ENCODE data around the gene RFNG. TPM values are rescaled to one million over a fixed set of nuclear protein-coding genes. Genes with fewer than 3 reads are reported as not detected.

The RFNG gene
- total and polyA plus RNA-seq, 2 of the 13 experiments (the other 11 are each of a cell fraction or from before 2014, with no cell fraction given): 61.4 to 64.0 TPM

DNA sequence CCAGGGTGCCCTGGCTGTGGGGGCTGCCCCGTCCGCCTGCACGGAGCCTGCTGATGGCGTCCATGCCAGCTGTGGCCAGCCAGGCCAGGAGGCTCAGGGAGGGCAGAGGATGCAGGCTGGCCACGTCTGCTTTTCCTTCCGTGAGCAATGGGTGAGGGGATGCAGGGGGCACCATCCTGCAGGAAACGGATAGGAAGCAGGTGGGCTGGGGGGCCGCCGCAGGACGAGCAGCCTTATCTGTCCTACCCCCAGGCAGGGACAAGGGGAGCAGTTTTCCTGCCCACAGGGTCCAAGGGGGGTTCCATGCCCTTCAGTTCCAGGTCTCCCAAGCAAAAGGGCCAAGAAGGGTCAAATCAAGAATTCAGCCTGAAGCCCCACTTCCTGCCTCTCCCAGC lies 7.2 kb upstream of the RFNG start (continued):
- TF ChIP-seq ZNF607 (CRISPR knock-in tag; IDR thresholded peaks at IDR 0.05; ENCODE audit: borderline replicate concordance) (no peak), POLR2AphosphoS5 (IDR thresholded peaks at IDR 0.05; ENCODE audit: low read depth, low read length) (peak; percentile 36; the same call in 1 of the 2 replicates), SP140L (CRISPR knock-in tag; IDR thresholded peaks at IDR 0.05; ENCODE audit: borderline replicate concordance) (no peak), ZNF652 (CRISPR knock-in tag; IDR thresholded peaks at IDR 0.05; ENCODE audit: borderline replicate concordance, low read depth) (no peak), ZNF558 (CRISPR knock-in tag; IDR thresholded peaks at IDR 0.05; ENCODE audit: borderline replicate concordance) (0 out of 2 replicates have a peak, but pooled peaks have one; percentile 56), FLYWCH1 (CRISPR knock-in tag; IDR thresholded peaks at IDR 0.05) (no peak), NR2F6 (IDR thresholded peaks at IDR 0.05) (no peak), NR2F6 (CRISPR knock-in tag; IDR thresholded peaks at IDR 0.05) (no peak), ZNF234 (CRISPR knock-in tag; conservative IDR thresholded peaks at IDR 0.05) (no peak), ZNF260 (CRISPR knock-in tag; IDR thresholded peaks at IDR 0.05; ENCODE audit: borderline replicate concordance, low read depth) (no peak), ZNF792 (CRISPR knock-in tag; IDR thresholded peaks at IDR 0.05) (no peak), ATF7 (IDR thresholded peaks at IDR 0.05) (no peak), ATF7 (CRISPR knock-in tag; IDR thresholded peaks at IDR 0.05) (no peak), ZNF878 (CRISPR knock-in tag; IDR thresholded peaks at IDR 0.05) (no peak), AHR (CRISPR knock-in tag; IDR thresholded peaks at IDR 0.05) (no peak), ZNF670 (CRISPR knock-in tag; IDR thresholded peaks at IDR 0.05; ENCODE audit: borderline replicate concordance) (no peak), ZKSCAN1 (IDR thresholded peaks at IDR 0.05; ENCODE audit: low read length) (no peak), PCBP1 (IDR thresholded peaks at IDR 0.05; ENCODE audit: borderline replicate concordance, low read depth, low read length) (no peak), ZNF782 (CRISPR knock-in tag; IDR thresholded peaks at IDR 0.05; ENCODE audit: borderline replicate concordance) (no peak), ZFP36 (IDR thresholded peaks at IDR 0.05; ENCODE audit: borderline replicate concordance, low read depth, low read length, partially characterized antibody) (no peak), NCOA2 (CRISPR knock-in tag; IDR thresholded peaks at IDR 0.05) (no peak)
- TF ChIP-seq, protein P1, sequence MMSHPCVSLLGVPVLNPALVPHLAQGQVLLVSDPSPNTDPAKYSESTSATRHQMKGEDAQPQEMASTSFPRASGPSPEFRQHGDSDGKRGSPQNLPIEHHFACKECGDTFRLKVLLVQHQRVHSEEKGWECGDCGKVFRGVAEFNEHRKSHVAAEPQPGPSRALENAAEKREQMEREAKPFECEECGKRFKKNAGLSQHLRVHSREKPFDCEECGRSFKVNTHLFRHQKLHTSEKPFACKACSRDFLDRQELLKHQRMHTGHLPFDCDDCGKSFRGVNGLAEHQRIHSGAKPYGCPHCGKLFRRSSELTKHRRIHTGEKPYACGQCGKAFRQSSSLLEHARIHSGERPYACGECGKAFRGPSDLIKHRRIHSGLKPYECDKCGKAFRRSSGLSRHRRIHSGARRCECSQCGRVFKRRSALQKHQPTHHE (CRISPR knock-in tag; IDR thresholded peaks at IDR 0.05; ENCODE audit: borderline replicate concordance): no peak
- TF ChIP-seq, protein P2, sequence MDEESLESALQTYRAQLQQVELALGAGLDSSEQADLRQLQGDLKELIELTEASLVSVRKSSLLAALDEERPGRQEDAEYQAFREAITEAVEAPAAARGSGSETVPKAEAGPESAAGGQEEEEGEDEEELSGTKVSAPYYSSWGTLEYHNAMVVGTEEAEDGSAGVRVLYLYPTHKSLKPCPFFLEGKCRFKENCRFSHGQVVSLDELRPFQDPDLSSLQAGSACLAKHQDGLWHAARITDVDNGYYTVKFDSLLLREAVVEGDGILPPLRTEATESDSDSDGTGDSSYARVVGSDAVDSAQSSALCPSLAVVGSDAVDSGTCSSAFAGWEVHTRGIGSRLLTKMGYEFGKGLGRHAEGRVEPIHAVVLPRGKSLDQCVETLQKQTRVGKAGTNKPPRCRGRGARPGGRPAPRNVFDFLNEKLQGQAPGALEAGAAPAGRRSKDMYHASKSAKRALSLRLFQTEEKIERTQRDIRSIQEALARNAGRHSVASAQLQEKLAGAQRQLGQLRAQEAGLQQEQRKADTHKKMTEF (CRISPR knock-in tag; IDR thresholded peaks at IDR 0.05): no peak
- TF ChIP-seq, protein P3, sequence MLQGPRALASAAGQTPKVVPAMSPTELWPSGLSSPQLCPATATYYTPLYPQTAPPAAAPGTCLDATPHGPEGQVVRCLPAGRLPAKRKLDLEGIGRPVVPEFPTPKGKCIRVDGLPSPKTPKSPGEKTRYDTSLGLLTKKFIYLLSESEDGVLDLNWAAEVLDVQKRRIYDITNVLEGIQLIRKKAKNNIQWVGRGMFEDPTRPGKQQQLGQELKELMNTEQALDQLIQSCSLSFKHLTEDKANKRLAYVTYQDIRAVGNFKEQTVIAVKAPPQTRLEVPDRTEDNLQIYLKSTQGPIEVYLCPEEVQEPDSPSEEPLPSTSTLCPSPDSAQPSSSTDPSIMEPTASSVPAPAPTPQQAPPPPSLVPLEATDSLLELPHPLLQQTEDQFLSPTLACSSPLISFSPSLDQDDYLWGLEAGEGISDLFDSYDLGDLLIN (CRISPR knock-in tag; IDR thresholded peaks at IDR 0.05; ENCODE audit: borderline replicate concordance): no peak
- TF ChIP-seq, protein P4, sequence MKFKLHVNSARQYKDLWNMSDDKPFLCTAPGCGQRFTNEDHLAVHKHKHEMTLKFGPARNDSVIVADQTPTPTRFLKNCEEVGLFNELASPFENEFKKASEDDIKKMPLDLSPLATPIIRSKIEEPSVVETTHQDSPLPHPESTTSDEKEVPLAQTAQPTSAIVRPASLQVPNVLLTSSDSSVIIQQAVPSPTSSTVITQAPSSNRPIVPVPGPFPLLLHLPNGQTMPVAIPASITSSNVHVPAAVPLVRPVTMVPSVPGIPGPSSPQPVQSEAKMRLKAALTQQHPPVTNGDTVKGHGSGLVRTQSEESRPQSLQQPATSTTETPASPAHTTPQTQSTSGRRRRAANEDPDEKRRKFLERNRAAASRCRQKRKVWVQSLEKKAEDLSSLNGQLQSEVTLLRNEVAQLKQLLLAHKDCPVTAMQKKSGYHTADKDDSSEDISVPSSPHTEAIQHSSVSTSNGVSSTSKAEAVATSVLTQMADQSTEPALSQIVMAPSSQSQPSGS (CRISPR knock-in tag; IDR thresholded peaks at IDR 0.05): no peak
